22Rv1 (cell line): Measurements from ENCODE around the gene SUPT3H.
"Not testable (repeated sequence)": the region's sequence is repeated elsewhere in the genome, so short reads cannot be mapped to it uniquely, and the experiment has no call there.

Experiments
- H3K27ac ChIP-seq: fragments of 450-650 bp; 2 replicates; pipeline ENCODE4 v1.5.1; 2017
- CTCF ChIP-seq: fragments of 450-650 bp; IDR thresholded peaks from 2 replicates; pipeline ENCODE4 v1.5.1; 2017; ENCODE audit warnings: mild to moderate bottlenecking
- ZFX ChIP-seq: fragments of 450-650 bp; IDR thresholded peaks from 2 replicates; pipeline ENCODE4 v1.6.1; 2017; ENCODE audit warnings: antibody characterized with exemption, borderline replicate concordance

SUPT3H gene

DNA sequence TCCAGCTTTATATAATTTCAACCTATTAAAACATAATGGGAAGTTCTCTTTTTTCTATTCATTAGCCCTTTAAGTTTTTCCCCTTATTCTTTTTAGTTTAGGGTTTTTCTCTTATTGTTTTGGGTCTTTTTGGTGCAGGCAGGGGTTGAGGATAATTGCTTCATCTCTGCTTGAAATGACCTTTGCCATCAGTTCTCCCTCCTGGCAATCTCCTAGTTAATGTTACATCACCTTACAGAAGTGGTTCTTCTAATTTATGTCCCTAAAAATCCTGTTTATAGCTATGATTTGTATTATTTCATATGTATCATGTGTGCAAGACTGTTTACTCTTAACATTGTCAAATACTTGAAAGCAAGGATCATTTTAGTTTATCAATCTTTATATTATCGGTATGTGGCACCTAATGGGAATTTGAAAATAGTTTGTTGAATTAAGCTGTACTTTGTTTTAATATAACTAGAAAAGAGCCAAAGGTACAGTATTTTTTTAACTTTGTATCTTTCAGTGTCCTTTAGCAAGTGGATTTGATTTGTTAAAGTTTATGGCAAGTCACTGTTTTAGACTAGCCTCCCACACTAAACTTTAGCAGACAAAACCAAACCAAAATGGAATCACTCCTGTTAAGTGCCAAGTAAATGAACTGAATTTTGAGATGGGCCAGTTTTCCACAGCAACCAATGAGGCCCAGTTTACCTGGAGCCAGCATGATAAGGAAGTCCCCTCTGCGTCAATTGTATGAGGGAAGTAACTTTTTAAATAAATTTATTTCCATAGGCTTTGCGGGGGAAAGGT, 76.2 kb downstream of the SUPT3H start:
- TF ChIP-seq ZFX (no peak), CTCF (no peak)

GRCh38 chr6:45300736-45301135, 77.0 kb downstream of the SUPT3H start:
- TF ChIP-seq ZFX (no peak), CTCF (no peak)
- H3K27ac ChIP-seq: no peak overlapping the region

More for the DNA sequence above, 76.2 kb downstream of the SUPT3H start:
- no peak overlapping the region for H3K27ac ChIP-seq

DNA sequence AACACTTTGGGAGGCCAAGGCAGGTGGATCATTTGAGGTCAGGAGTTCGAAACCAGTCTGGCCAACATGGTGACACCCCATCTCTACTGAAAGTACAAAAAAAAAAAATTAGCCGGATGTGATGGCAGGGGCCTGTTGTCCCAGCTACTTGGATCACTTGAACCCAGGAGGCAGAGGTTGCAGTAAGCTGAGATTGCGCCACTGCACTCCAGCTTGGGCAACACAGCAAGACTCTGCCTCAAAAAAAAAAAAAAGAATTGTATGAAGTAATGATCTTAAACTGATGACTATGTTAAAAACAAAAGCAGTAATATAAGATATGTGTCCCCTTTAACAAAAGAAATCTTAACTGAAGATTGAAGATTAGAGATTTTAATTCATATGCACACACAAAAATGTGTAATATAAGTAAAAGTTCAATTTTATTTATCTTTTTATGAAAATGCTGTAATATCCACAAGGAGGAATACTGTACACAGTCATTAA, 78.6 kb downstream of the SUPT3H start:
- TF ChIP-seq CTCF (no peak), ZFX (no peak)

DNA sequence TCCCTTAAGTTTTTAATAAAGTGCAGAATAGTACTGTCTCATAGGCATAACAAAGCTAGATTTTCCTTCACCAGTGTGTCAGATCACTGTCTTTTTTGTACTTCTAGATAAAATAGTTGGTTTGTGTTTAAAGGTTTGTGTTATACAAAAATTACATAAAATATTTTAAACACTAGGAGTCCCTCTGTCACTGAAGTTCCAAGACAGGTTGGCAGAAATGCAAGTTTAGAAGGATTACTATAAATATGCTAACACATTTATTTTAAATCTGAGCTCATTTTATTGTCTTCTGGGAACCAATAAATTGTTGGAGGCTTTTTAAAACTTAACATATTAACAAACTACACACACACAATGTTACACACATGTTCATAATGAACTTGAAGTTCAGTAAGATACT, 80.4 kb downstream of the SUPT3H start:
- no peak overlapping the region for H3K27ac ChIP-seq
- no peak for TF ChIP-seq CTCF
- TF ChIP-seq ZFX: no peak

More for the DNA sequence above, 78.6 kb downstream of the SUPT3H start:
- H3K27ac ChIP-seq: no peak overlapping the region

DNA sequence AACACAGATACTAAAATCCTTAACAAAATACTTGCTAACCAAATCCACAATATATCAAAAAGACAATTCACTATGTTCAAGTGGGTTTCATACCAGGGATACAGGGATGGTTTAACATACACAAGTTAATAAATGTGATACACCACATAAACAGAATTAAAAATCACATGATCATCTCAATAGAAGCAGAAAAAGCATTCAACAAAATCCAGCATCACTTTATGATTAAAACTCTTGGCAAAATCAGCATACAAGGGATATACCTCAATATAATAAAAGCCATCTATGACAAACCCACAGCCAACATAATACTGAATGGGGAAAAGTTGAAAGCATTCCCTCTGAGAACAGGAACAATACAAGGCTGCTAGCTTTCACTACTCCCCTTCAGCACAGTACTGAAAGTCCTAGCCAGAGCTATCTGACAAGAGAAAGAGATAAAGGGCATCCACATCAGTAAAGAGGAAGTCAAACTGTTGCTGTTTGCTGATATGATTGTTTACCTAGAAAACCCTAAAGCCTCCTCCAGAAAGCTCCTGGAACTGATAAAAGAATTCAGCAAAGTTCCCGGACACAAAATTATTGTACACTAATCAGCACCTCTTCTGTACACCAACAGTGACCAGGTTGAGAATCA, 83.6 kb downstream of the SUPT3H start:
- not testable (repeated sequence) for H3K27ac ChIP-seq

GRCh38 chr6:45293306-45293705, 84.4 kb downstream of the SUPT3H start:
- TF ChIP-seq ZFX (no peak), CTCF (no peak)
- no peak overlapping the region for H3K27ac ChIP-seq

GRCh38 chr6:45289751-45290514, 87.8 kb downstream of the SUPT3H start:
- TF ChIP-seq CTCF (no peak), ZFX (no peak)
- H3K27ac ChIP-seq: no peak overlapping the region

- not testable (repeated sequence) for H3K27ac ChIP-seq
Measured at GRCh38 chr6:45286707-45287106, 91.0 kb downstream of the SUPT3H start.
